SK-N-SH (cell line): Measurements from ENCODE around the gene SZRD1.

ENCODE experiments used
- CTCF ChIP-seq: fragments of 200-600 bp; sonication (generic); IDR thresholded peaks from 2 replicates; pipeline ENCODE4 v1.6.1; 2017; ENCODE audit warnings: antibody characterized with exemption, mild to moderate bottlenecking, moderate library complexity
- MAX ChIP-seq: IDR thresholded peaks from 2 replicates; pipeline ENCODE4 v1.4.0; 2012; ENCODE audit warnings: low read depth
- MXI1 ChIP-seq: IDR thresholded peaks from 2 replicates; pipeline ENCODE4 v1.6.1; 2012; ENCODE audit warnings: mild to moderate bottlenecking, low read depth, low read length, improper control_type of control experiment
- NRF1 ChIP-seq: IDR thresholded peaks from 2 replicates; pipeline ENCODE4 v1.6.1; 2012; ENCODE audit warnings: low read depth, mild to moderate bottlenecking, low read length
- POLR2AphosphoS5 ChIP-seq: IDR thresholded peaks from 2 replicates; pipeline ENCODE4 v1.6.1; 2012; ENCODE audit warnings: low read depth, low read length
- RCOR1 ChIP-seq: fragments of 150-350 bp; IDR thresholded peaks from 2 replicates; pipeline ENCODE4 v1.6.1; 2017; ENCODE audit warnings: antibody characterized with exemption, low read length
- RXRA ChIP-seq: IDR thresholded peaks from 2 replicates; pipeline ENCODE4 v1.4.0; 2012; ENCODE audit warnings: low read depth, mild to moderate bottlenecking, borderline replicate concordance

GRCh38 chr1:16410803-16411202 is 43.8 kb downstream of the SZRD1 start:
- no peak for TF ChIP-seq MXI1
- TF ChIP-seq CTCF, result no peak
- TF ChIP-seq POLR2AphosphoS5, result no peak
- no peak for TF ChIP-seq MAX
- TF ChIP-seq RCOR1, result no peak
- no peak for TF ChIP-seq RXRA
- TF ChIP-seq NRF1, result no peak
